ENCODE measurements around the gene MACROD2.

GRCh38 chr20:15563836-15564235 lies 1568.5 kb downstream of the MACROD2 start:
- TF ChIP-seq CTCF (IDR thresholded peaks at IDR 0.05) (no peak), POLR2A (IDR thresholded peaks at IDR 0.05) (no peak)

Measured in uterus (tissue), 2 donors.